Fibroblast of lung (primary cell): ENCODE data around the gene FAM111B.

Experiments
- CTCF ChIP-seq, 2 donors: IDR thresholded peaks in 1 of 2; conservative IDR thresholded peaks in 1 of 2; 1 replicate in 1 of 2; 2 replicates in 1 of 2; pipeline ENCODE4 v1.5.1; 2011 to 2012; ENCODE audit warnings: low read length in 2 of 2, control low read depth in 1 of 2, inconsistent platforms in 1 of 2, low read depth in 1 of 2, mild to moderate bottlenecking in 1 of 2
- EZH2 ChIP-seq: IDR thresholded peaks from 2 replicates; pipeline ENCODE4 v1.5.1; 2012; ENCODE audit warnings: low read length, control low read depth, mild to moderate bottlenecking; ENCODE audit errors: missing control alignments

- TF ChIP-seq CTCF (conservative IDR thresholded peaks at IDR 0.05 in 1 of 2, IDR thresholded peaks at IDR 0.05 in 1 of 2; ENCODE audit: low read depth in 1 of 2, low read length in 2 of 2), result no peak
- TF ChIP-seq EZH2, result no peak
Observed at GRCh38 chr11:59173080-59173963, 66.3 kb downstream of the FAM111B start.
